Activated T-helper 17 cell treated with anti-CD3 and anti-CD28 coated beads, Interleukin-2, amount 50 U/mL, for 72 hours (primary cell): ENCODE data around the gene CYP2F1. TPM values are rescaled to one million over a fixed set of nuclear protein-coding genes. Genes with fewer than 3 reads are reported as not detected.
"Not testable (repeated sequence)": the region's sequence is repeated elsewhere in the genome, so short reads cannot be mapped to it uniquely, and the experiment has no call there.

ENCODE experiments used
- ATAC-seq: fragments of 150-1000 bp; cut with Tn5 transposase; replicated peaks from 2 replicates; pipeline ENCODE4 v1.10.0; 2021; ENCODE audit warnings: mild to moderate bottlenecking, moderate library complexity
- H3K27ac Mint-ChIP-seq: one replicate; pipeline ENCODE4 v1.8.0; 2022; ENCODE audit warnings: mixed read lengths
- H3K27me3 Mint-ChIP-seq: one replicate; pipeline ENCODE4 v1.8.0; 2022; ENCODE audit warnings: mixed read lengths
- H3K36me3 Mint-ChIP-seq: one replicate; pipeline ENCODE4 v1.8.0; 2022; ENCODE audit warnings: low read depth, mild to moderate bottlenecking, mixed read lengths
- H3K4me1 Mint-ChIP-seq: one replicate; pipeline ENCODE4 v1.8.0; 2022; ENCODE audit warnings: mixed read lengths
- H3K4me3 Mint-ChIP-seq: one replicate; pipeline ENCODE4 v1.8.0; 2022; ENCODE audit warnings: mild to moderate bottlenecking, mixed read lengths
- H3K9me3 Mint-ChIP-seq: one replicate; pipeline ENCODE4 v1.8.0; 2022; ENCODE audit warnings: mixed read lengths
- total RNA-seq, 2 donors: library from RNA; stranded (reverse); gene quantifications; one replicate each; pipeline ENCODE4 v1.2.3, GENCODE V29; 2022

Gene CYP2F1
- total RNA-seq, 2 donors from 2014 or later, result 0.28 TPM; not detected in 1

GRCh38 chr19:41136636-41137455, 22.6 kb downstream of the CYP2F1 start:
- Mint-ChIP-seq H3K27ac (no peak overlapping the region), H3K27me3 (no peaks in the 10 kb centered on the region), H3K9me3 (no peaks in the 10 kb centered on the region), H3K4me3 (peak overlapping the region; percentile 83), H3K4me1 (no peaks in the 10 kb centered on the region), H3K36me3 (no peaks in the 10 kb centered on the region)
- no peak for ATAC-seq

GRCh38 chr19:41144403-41144802, 30.2 kb downstream of the CYP2F1 start:
- no peaks in the 10 kb centered on the region for H3K9me3 Mint-ChIP-seq
- peaks cover 11% of the 10 kb centered on the region for H3K27me3 Mint-ChIP-seq
- no peak overlapping the region for H3K27ac Mint-ChIP-seq
- H3K36me3 Mint-ChIP-seq, result no peaks in the 10 kb centered on the region
- H3K4me3 Mint-ChIP-seq, result no peak overlapping the region
- ATAC-seq, result peak; percentile 95
- no peaks in the 10 kb centered on the region for H3K4me1 Mint-ChIP-seq

- no peak overlapping the region for H3K4me3 Mint-ChIP-seq
Observed at GRCh38 chr19:41149831-41150230, 35.6 kb downstream of the CYP2F1 start.

GRCh38 chr19:41150986-41151385, 36.8 kb downstream of the CYP2F1 start:
- not testable (repeated sequence) for ATAC-seq, H3K36me3 Mint-ChIP-seq, H3K4me3 Mint-ChIP-seq, H3K9me3 Mint-ChIP-seq, H3K27me3 Mint-ChIP-seq, H3K27ac Mint-ChIP-seq, H3K4me1 Mint-ChIP-seq

More at GRCh38 chr19:41149831-41150230, 35.6 kb downstream of the CYP2F1 start:
- H3K36me3 Mint-ChIP-seq, result no peaks in the 10 kb centered on the region
- H3K9me3 Mint-ChIP-seq, result no peaks in the 10 kb centered on the region
- no peak overlapping the region for H3K27ac Mint-ChIP-seq
- H3K27me3 Mint-ChIP-seq, result peaks cover 11% of the 10 kb centered on the region
- no peak for ATAC-seq
- no peaks in the 10 kb centered on the region for H3K4me1 Mint-ChIP-seq

GRCh38 chr19:41154060-41154459, 39.8 kb downstream of the CYP2F1 start:
- H3K27ac Mint-ChIP-seq, result no peak overlapping the region
- H3K9me3 Mint-ChIP-seq, result no peaks in the 10 kb centered on the region
- no peak overlapping the region for H3K4me3 Mint-ChIP-seq
- no peak for ATAC-seq
- H3K4me1 Mint-ChIP-seq, result no peaks in the 10 kb centered on the region
- H3K27me3 Mint-ChIP-seq, result no peaks in the 10 kb centered on the region
- H3K36me3 Mint-ChIP-seq, result no peaks in the 10 kb centered on the region

GRCh38 chr19:41156207-41156606, 42.0 kb downstream of the CYP2F1 start:
- no peaks in the 10 kb centered on the region for H3K9me3 Mint-ChIP-seq
- no peaks in the 10 kb centered on the region for H3K4me1 Mint-ChIP-seq
- no peaks in the 10 kb centered on the region for H3K36me3 Mint-ChIP-seq
- ATAC-seq, result no peak
- H3K27ac Mint-ChIP-seq, result no peak overlapping the region
- no peak overlapping the region for H3K4me3 Mint-ChIP-seq
- H3K27me3 Mint-ChIP-seq, result no peaks in the 10 kb centered on the region

GRCh38 chr19:41159881-41160280, 45.6 kb downstream of the CYP2F1 start:
- Mint-ChIP-seq H3K4me1 (no peaks in the 10 kb centered on the region), H3K4me3 (no peak overlapping the region), H3K27me3 (no peaks in the 10 kb centered on the region), H3K36me3 (no peaks in the 10 kb centered on the region), H3K27ac (no peak overlapping the region), H3K9me3 (no peaks in the 10 kb centered on the region)
- ATAC-seq, result no peak

GRCh38 chr19:41161903-41162302, 47.7 kb downstream of the CYP2F1 start:
- no peak for ATAC-seq
- Mint-ChIP-seq H3K4me3 (no peak overlapping the region), H3K27ac (no peak overlapping the region), H3K27me3 (no peaks in the 10 kb centered on the region), H3K4me1 (no peaks in the 10 kb centered on the region), H3K9me3 (no peaks in the 10 kb centered on the region), H3K36me3 (no peaks in the 10 kb centered on the region)

GRCh38 chr19:41166944-41167804, 52.9 kb downstream of the CYP2F1 start:
- Mint-ChIP-seq H3K4me1 (no peaks in the 10 kb centered on the region), H3K27me3 (no peaks in the 10 kb centered on the region), H3K9me3 (no peaks in the 10 kb centered on the region), H3K27ac (no peak overlapping the region), H3K36me3 (no peaks in the 10 kb centered on the region), H3K4me3 (no peak overlapping the region)
- no peak for ATAC-seq

GRCh38 chr19:41172297-41173164, 58.3 kb downstream of the CYP2F1 start:
- Mint-ChIP-seq H3K27ac (peak overlapping the region; percentile 50), H3K9me3 (no peaks in the 10 kb centered on the region), H3K36me3 (no peaks in the 10 kb centered on the region), H3K4me3 (no peak overlapping the region), H3K4me1 (peaks cover 8% of the 10 kb centered on the region), H3K27me3 (no peaks in the 10 kb centered on the region)
- no peak for ATAC-seq

- H3K27me3 Mint-ChIP-seq, result no peaks in the 10 kb centered on the region
- H3K36me3 Mint-ChIP-seq, result no peaks in the 10 kb centered on the region
- H3K4me1 Mint-ChIP-seq, result peaks cover 8% of the 10 kb centered on the region
- H3K27ac Mint-ChIP-seq, result peak overlapping the region; percentile 31
- no peak overlapping the region for H3K4me3 Mint-ChIP-seq
- H3K9me3 Mint-ChIP-seq, result no peaks in the 10 kb centered on the region
- ATAC-seq, result no peak
Observed at GRCh38 chr19:41174297-41174928, 60.2 kb downstream of the CYP2F1 start.

GRCh38 chr19:41175801-41176777, 61.9 kb downstream of the CYP2F1 start:
- no peaks in the 10 kb centered on the region for H3K9me3 Mint-ChIP-seq
- peaks cover 8% of the 10 kb centered on the region for H3K4me1 Mint-ChIP-seq
- H3K36me3 Mint-ChIP-seq, result no peaks in the 10 kb centered on the region
- peak; percentile 88 for ATAC-seq
- no peaks in the 10 kb centered on the region for H3K27me3 Mint-ChIP-seq
- H3K27ac Mint-ChIP-seq, result peak overlapping the region; percentile 31
- peak overlapping the region; percentile 52 for H3K4me3 Mint-ChIP-seq
